Stimulated activated CD8-positive, alpha-beta memory T cell treated with anti-CD3 and anti-CD28 coated beads, Interleukin-7, amount 100 ng/mL, for 48 hours (primary cell): Measurements from ENCODE around the gene CARNS1.

ENCODE experiments used
- DNase-seq, 2 donors: peaks; one replicate each; pipeline ENCODE4 v3.0.0-alpha.2; 2020; ENCODE audit warnings: low read depth in 1 of 2; ENCODE audit errors: extremely low read depth in 1 of 2

The CARNS1 gene

GRCh38 chr11:67408437-67409200 lies 6.9 kb upstream of the CARNS1 start:
- DNase-seq = no peak

GRCh38 chr11:67409261-67409666 lies 6.2 kb upstream of the CARNS1 start:
- peak in 1 of 2 donors; percentile 67 for DNase-seq

DNA sequence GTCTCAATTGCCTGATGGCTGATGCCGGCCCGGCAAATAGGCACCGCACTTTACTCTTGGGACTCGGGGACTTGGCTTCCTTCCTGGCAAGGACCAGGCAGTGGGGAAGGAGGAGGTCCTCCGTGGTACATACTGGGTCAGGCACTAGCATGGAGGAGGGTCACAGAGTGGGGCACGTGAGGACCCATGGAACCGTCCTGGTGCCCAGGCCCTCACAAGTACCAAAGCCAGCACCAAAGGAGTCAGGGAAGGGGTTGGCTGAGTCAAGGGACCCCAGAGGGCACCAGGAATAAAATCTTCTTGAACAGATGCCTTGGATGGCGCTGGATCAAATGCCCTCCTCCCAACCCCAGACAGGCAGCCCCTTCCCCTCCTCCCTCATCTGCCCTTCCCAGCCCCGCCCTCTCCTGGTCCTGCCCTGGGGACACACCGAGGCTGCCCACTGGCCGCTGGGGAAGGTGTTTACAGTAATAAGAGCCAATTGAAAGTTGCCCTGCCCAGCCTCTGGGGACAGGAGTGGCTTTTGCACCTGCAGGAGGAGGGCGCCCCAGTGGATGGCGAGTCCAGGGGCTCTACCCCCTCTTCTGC lies 5.6 kb upstream of the CARNS1 start:
- DNase-seq = no peak

GRCh38 chr11:67410369-67410831 lies 5.1 kb upstream of the CARNS1 start:
- no peak for DNase-seq

DNA sequence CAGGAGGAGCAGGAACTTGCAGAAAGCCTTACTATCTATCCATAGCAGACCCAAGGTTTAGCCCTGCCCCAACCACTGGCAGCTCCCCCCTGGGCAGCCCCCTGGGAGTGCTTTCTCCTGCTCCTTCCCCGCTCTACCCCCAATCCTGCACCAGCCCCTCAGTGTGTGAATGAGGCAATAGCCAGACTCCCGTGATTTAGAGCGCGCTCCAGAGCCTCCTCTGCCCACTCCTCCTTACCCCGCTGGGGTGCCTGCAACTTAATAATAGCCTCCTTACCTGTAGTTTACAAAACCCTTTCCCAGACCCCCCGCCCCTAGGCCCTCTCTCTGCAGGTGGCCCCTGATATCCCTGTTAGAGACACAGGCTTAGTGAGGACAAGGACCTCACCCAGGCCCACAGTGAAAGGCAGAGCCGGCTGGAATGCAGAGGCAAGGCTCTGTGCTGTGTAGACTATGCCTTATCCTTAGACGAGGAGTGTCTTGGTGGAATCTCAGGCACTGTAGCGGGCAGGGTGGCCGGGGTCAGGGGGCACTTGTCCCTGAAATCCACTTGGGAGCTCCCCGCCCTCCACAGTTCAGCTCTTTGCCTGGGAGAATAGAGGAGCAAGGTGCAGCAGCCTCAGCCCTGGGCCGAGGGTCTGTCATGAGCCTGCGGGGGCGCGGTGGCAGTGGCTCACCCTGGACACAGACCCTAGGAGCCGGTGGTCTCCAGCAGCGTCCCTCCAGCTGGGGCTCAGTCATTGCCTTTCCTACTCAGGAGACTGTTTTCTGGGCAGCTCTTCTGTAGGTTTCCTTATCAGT lies 4.3 kb upstream of the CARNS1 start:
- DNase-seq = no peak

- no peak for DNase-seq
Observed at GRCh38 chr11:67411785-67412152, 3.7 kb upstream of the CARNS1 start.

DNA sequence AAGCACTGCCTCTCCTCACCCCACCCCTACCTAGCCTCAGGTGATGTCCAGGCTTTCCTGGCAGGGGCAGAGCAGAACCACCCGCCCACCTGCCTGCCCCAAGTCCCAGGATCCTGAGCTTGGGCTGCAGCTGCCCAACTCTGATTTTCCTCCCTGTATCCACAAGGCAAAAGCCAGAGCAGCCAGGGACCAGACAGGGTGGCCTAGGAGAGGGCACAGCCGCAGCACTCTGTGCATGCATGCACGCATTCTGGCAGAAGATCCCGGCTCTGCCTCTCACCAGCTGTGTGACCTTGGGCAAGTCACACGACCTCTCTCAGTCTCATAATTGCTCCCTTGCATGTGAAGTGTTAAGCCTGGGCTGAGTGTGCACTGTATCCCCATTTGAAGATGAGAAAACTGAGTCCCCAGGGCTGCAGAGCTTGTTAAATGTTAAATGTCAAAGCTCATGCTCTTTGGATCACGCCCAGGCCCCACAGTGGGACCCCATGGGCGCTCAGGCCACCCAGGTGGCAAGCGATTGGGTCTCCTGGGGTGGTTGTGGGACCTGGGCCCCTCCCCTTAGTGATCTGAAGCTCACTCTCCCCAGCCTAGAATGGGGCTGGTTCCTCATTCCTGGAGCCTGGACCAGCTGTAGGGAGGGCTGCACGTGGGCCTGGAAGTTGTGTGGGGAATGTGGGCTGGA lies 2.8 kb upstream of the CARNS1 start:
- DNase-seq = no peak

GRCh38 chr11:67413266-67413849 lies 2.1 kb upstream of the CARNS1 start:
- no peak for DNase-seq

DNA sequence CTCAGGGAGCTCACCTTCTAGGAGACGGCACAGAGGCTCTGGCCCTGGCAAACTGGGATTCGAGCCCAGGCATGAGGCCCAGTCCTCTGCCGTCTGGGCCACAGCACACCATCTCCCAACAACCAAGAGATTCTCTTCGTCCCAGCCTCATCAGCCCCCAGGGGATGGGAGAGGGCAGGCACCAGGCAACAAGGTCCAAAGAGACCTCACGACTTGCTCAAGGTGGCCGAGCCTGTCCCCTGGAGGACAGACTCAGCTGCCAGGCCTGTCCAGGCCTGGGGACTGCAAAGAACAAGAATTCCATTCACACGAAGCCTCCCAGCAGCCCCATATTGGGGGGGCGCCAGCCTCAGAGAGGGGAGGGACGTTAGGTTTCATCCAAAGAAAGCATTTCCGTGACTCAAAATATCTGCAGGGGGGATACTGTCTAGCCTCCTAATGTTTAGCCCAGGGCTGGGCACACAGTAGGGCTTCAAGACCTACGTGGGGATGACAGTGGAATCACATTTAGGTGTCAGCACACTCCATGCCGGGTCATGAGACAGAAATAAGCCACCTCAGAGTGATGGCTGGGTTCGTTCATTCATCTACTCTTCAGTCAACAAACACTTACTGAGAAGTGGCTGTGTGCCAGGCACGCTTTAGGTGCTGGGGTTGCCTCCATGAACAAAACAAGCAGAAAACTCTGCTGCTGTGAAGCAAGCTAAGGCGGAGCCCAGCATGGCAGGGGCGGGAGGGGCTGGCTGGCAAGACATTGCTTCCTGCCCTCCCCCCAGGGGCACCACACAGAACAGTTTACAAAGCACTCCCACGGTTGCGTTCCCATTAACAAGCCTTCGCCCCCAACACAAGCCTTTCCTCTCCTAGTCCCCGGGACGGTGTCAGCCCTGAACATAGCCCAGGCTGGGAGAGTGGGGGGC lies 1.2 kb downstream of the CARNS1 start:
- no peak for DNase-seq

DNA sequence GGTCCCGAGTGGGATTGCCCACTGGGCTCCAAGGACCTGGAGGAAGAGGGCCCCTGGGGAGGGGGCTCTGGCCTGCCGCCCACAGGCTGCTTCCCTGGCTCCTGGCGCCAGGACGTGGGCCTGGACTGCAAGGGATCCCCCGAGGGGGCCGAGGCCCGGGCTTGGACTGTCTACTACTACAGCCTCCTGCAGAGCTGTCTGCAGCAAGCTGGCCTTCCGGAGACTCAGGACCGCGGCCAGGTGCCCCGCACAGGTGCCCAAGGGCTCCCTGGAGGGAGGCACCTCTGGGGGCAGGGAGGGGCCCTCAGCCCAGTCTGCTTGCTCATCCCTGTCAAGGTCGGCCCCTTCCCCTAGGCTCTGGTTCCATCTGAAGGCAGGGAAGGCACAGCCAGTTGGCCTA lies 1.9 kb downstream of the CARNS1 start:
- DNase-seq = no peak

DNA sequence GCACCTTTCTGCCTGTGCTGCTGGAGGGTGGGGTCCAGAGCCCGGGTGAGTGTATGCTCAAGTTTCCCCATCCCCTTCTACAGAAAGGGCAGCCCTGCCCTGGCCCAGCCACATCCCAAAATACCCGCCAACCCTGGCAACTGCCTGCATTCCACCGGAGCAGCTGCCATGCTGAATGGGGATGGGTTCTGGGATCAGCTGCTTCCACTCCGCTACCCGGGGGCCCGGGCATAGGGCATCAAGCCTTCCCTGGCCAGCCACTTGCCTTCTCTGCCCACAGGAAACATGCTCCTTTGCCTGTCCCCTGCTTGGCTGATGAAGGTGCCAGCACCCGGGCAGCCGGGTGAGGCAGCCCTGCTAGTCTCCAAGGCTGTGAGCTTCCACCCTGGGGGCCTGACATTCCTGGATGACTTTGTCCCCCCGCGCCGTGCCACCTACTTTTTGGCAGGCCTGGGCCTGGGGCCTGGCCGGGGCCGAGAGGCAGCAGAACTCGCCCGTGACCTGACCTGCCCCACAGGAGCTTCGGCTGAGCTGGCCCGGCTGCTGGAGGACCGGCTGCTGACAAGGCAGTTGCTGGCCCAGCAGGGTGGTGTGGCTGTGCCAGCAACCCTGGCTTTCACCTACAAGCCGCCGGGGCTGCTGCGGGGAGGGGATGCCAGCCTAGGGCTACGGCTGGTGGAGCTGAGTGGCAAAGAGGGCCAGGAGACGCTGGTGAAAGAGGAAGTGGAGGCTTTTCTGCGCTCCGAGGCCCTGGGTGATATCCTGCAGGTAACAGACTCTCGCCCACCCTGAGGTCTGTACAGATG lies 3.2 kb downstream of the CARNS1 start:
- no peak for DNase-seq

- no peak for DNase-seq
Observed at GRCh38 chr11:67419325-67420049, 4.0 kb downstream of the CARNS1 start.

- no peak for DNase-seq
Observed at GRCh38 chr11:67420147-67420645, 4.7 kb downstream of the CARNS1 start.

GRCh38 chr11:67420646-67421429 lies 5.4 kb downstream of the CARNS1 start:
- DNase-seq = peak; percentile 95 to 98

DNA sequence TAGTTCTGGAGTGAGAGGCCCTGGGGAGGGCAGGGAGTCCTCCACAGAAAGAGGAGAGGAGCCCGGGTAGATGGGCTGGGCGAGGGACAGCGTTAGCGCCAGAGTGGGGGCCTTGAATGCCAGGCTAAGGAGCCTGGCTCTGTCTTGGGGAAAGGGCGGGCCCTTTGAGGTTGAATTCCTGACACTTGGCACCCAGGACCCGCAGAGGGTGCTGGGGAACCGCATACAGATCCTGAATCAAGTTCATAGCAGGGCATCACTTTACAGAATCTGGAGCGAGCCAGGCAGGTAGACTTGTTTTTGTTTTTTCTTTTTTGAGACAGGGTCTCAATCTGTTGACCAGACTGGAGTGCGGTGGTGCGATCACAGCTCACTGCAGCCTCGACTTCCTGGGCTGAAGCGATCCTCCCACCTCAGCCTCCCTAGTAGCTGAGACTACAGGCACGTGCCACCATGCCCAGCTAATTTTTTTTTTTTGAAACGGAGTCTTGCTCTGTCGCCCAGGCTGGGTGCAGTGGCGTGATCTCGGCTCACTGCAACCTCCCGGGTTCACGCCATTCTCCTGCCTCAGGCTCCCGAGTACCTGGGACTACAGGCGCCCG lies 6.1 kb downstream of the CARNS1 start:
- no peak for DNase-seq

- DNase-seq = no peak
Observed at GRCh38 chr11:67422891-67423290, 7.4 kb downstream of the CARNS1 start.

DNA sequence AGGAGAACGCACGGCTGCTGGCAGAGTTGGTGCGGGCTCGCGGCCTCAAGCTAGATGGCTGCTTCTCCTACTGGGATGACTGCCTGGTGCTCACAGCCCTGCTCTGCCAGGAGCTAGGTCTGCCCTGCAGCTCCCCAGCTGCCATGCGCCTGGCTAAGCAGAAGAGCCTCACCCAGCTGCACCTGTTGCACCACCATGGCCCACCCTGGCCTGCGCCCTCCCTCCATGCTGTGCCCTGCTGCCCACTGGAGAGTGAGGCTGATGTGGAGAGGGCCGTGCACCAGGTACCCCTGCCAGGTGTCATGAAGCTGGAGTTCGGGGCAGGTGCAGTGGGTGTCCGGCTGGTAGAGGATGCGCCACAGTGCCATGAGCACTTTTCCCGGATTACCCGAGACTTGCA lies 8.0 kb downstream of the CARNS1 start:
- no peak for DNase-seq
